Measurements from ENCODE around the gene IRX4. TPM values are rescaled to one million over a fixed set of nuclear protein-coding genes. Genes with fewer than 3 reads are reported as not detected.

IRX4 gene
- not detected in 2 replicates for polyA plus RNA-seq (2012; rRNA removed)
- not detected in 2 replicates for polyA plus RNA-seq (2012; cell fraction: cytosol; rRNA removed)
- not detected in 2 replicates for polyA plus RNA-seq (2012; cell fraction: nucleus; rRNA removed)

GRCh38 chr5:1882337-1883119, at the start of gene IRX4:
Gene IRX4 (minus strand): TSS chr5:1882925. CDS start chr5:1882647, 278 bp downstream.
- Histone ChIP-seq H3K27ac (ENCODE audit: low read depth in 2 of 2, low read length in 1 of 2) (no peak within 1 kb of the TSS), H3K4me1 (ENCODE audit: control insufficient read depth in 1 of 2, insufficient read depth in 2 of 2, low read depth in 1 of 2, low read length in 1 of 2) (no peaks in the 10 kb centered on the region), H3K36me3 (replicated peaks in 1 of 2; ENCODE audit: control insufficient read depth in 1 of 2, insufficient read depth in 2 of 2, low read length in 1 of 2) (no peaks in the 10 kb centered on the region), H3K4me2 (peak within 1 kb of the TSS; percentile 19; the same call in 1 of the 2 replicates), H3K79me2 (ENCODE audit: insufficient read depth) (no peaks in the 10 kb centered on the region), H3K4me3 (ENCODE audit: low read depth in 2 of 2, low read length in 1 of 2) (no peak within 1 kb of the TSS), H3K9me3 (no peaks in the 10 kb centered on the region), H4K20me1 (ENCODE audit: insufficient read depth) (0 out of 2 replicates have a peak, but pooled peaks cover 4% of the 10 kb centered on the region), H3F3A (replicated peaks; ENCODE audit: insufficient read depth) (no peaks in the 10 kb centered on the region), H3K9ac (no peak within 1 kb of the TSS), H3K9me2 (no peaks in the 10 kb centered on the region), H2AFZ (ENCODE audit: low read depth) (no peak within 1 kb of the TSS), H3K27me3 (ENCODE audit: insufficient read depth) (peaks cover 86% of the 10 kb centered on the region)
- CTCF ChIA-PET, result interaction anchor here (1.3 kb wide), 1 partner anchor 15 kb away, joined by 3 read pairs; no protein-coding TSS in a partner anchor
- 2% methylated on average over 37 of the region's 83 CpGs for WGBS (ENCODE audit: low lambda C conversion rate)
- DNase-seq, result peak; percentile 50
- POLR2A ChIA-PET, result no interaction called here
- TF ChIP-seq, protein P1, sequence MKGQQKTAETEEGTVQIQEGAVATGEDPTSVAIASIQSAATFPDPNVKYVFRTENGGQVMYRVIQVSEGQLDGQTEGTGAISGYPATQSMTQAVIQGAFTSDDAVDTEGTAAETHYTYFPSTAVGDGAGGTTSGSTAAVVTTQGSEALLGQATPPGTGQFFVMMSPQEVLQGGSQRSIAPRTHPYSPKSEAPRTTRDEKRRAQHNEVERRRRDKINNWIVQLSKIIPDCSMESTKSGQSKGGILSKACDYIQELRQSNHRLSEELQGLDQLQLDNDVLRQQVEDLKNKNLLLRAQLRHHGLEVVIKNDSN (IDR thresholded peaks at IDR 0.05; ENCODE audit: borderline replicate concordance, low read depth), result no peak
- TF ChIP-seq, protein P2, sequence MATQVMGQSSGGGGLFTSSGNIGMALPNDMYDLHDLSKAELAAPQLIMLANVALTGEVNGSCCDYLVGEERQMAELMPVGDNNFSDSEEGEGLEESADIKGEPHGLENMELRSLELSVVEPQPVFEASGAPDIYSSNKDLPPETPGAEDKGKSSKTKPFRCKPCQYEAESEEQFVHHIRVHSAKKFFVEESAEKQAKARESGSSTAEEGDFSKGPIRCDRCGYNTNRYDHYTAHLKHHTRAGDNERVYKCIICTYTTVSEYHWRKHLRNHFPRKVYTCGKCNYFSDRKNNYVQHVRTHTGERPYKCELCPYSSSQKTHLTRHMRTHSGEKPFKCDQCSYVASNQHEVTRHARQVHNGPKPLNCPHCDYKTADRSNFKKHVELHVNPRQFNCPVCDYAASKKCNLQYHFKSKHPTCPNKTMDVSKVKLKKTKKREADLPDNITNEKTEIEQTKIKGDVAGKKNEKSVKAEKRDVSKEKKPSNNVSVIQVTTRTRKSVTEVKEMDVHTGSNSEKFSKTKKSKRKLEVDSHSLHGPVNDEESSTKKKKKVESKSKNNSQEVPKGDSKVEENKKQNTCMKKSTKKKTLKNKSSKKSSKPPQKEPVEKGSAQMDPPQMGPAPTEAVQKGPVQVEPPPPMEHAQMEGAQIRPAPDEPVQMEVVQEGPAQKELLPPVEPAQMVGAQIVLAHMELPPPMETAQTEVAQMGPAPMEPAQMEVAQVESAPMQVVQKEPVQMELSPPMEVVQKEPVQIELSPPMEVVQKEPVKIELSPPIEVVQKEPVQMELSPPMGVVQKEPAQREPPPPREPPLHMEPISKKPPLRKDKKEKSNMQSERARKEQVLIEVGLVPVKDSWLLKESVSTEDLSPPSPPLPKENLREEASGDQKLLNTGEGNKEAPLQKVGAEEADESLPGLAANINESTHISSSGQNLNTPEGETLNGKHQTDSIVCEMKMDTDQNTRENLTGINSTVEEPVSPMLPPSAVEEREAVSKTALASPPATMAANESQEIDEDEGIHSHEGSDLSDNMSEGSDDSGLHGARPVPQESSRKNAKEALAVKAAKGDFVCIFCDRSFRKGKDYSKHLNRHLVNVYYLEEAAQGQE (IDR thresholded peaks at IDR 0.05; ENCODE audit: low read depth, low read length), result no peak
- TF ChIP-seq RXRA (IDR thresholded peaks at IDR 0.05; ENCODE audit: borderline replicate concordance, low read depth) (no peak), CTCF (IDR thresholded peaks at IDR 0.05) (no peak), YY1 (IDR thresholded peaks at IDR 0.05; ENCODE audit: low read depth) (no peak), TEAD4 (IDR thresholded peaks at IDR 0.05; ENCODE audit: borderline replicate concordance, insufficient read depth) (no peak), GABPA (IDR thresholded peaks at IDR 0.05; ENCODE audit: low read depth) (no peak), PBX3 (IDR thresholded peaks at IDR 0.05) (no peak)
- TF ChIP-seq, protein P3, sequence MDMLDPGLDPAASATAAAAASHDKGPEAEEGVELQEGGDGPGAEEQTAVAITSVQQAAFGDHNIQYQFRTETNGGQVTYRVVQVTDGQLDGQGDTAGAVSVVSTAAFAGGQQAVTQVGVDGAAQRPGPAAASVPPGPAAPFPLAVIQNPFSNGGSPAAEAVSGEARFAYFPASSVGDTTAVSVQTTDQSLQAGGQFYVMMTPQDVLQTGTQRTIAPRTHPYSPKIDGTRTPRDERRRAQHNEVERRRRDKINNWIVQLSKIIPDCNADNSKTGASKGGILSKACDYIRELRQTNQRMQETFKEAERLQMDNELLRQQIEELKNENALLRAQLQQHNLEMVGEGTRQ (IDR thresholded peaks at IDR 0.05; ENCODE audit: borderline replicate concordance, low read depth, low read length), result no peak
- TF ChIP-seq, protein P4, sequence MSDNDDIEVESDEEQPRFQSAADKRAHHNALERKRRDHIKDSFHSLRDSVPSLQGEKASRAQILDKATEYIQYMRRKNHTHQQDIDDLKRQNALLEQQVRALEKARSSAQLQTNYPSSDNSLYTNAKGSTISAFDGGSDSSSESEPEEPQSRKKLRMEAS (IDR thresholded peaks at IDR 0.05; ENCODE audit: low read depth), result no peak

Data from SK-N-SH (cell line).